Activated T-cell treated with anti-CD3 and anti-CD28 coated beads for 48 hours (primary cell): Measurements from ENCODE around the gene IGF1R.

Experiments
- DNase-seq: peaks from one replicate; pipeline ENCODE4 v3.0.0-alpha.2; 2020; ENCODE audit warnings: low read depth

IGF1R gene

DNA sequence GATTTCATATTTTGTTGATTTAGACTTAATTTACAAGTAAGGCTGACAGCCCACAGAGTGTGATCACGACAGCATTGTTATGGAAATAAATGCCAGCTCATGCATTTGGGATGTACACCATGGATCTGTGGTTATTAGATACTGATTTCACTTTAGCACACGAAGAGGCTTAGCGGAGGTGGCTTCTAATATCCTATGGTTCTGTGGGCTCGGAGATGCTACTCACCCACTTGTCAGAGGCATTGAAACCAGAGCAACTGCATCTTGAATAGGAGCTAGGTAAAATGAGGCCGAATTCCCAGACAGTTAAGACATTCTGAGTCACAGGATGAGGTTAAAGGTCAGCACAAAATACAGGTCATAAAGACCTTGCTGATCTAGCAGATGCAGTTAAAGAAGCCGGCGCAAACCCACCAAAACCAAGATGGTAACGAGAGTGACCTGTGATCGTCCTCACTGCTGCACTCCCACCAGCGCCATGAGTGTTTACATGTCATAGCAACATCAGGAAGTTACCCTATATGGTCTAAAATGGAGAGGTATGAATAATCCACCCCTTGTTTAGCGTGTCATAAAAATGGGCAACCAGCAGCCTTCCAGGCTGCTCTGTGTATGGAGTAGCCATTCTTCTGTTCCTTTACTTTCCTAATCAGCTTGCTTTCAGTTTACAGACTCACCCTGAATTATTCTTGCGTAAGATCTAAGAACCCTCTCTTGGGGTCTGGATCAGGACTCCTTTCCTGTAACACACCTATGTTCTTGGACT is 241.8 kb downstream of the IGF1R start:
- DNase-seq = no peak

DNA sequence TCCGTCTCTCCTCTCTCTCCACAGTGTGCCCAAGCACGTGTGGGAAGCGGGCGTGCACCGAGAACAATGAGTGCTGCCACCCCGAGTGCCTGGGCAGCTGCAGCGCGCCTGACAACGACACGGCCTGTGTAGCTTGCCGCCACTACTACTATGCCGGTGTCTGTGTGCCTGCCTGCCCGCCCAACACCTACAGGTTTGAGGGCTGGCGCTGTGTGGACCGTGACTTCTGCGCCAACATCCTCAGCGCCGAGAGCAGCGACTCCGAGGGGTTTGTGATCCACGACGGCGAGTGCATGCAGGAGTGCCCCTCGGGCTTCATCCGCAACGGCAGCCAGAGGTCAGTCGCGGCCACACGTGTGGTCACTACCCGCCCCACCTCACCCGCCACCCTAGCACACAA is 243.0 kb downstream of the IGF1R start:
- no peak for DNase-seq

DNA sequence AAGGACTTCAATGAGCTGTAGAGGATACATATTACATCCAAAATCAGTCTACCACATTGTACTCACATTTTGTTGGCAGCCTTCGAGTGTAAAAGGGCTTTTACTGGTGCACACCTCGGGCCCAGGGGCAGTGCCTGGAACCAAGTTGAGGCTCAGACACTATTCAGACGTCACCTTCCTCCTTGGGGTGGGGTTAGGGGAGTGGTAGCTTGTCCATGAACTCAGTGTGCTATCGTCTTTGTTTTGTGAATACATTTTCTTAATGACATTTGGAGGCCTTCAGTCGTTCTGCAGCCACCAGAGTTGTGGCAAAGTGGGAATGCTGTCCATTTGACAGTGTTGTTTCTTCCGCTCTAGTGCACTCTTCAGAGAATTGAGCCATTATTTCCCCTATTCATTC is 245.1 kb downstream of the IGF1R start:
- DNase-seq = no peak

DNA sequence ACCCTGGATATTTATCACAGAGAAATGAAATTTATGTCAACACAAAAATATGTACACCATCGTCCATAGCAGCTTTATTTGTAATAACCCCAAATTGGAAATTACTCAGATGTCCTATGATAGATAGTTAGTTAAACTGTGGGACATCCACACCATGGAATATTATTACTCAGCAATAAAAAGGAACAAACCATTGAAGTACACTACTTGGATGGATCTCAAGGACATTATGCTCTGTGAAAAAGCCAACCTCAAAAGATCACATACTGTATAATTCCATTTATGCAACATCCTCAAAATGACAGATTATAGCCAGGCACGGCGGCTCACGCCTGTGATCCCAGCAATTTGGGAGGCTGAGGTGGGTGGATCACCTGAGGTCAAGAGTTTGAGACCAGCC is 246.0 kb downstream of the IGF1R start:
- DNase-seq = no peak

DNA sequence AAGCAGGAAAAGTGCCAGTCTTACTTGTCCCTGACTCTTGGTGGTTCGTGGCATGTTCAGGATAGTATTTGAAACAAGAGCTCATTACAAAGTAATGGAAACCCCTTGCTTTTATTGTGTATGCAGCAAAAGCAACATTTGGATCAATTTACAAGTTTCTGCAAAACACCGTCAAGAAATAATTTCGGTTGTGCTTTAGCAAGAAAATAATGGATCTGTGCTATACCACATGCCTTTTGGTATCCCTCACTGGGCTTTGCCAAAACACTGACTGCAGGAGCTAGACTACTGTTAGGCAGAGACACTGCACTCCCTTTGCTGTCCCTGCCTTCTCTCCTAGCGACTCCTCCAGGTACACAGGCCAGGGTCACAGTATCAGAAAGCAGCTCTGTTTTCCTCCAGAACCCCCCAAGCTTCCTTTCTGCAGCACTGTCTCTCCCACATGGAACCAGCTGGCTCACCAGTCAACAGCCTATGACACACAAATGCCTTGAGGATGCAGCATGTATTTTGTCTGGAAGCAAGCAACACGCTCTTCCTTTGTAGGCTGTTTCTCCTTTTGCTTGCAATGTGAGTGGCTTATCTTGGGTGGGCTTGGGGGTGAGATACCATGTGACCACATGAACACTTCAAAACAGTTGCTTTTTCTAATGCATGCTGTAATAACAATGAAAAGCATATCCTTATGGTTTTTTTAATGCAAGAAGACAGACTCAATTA is 247.8 kb downstream of the IGF1R start:
- DNase-seq = no peak

DNA sequence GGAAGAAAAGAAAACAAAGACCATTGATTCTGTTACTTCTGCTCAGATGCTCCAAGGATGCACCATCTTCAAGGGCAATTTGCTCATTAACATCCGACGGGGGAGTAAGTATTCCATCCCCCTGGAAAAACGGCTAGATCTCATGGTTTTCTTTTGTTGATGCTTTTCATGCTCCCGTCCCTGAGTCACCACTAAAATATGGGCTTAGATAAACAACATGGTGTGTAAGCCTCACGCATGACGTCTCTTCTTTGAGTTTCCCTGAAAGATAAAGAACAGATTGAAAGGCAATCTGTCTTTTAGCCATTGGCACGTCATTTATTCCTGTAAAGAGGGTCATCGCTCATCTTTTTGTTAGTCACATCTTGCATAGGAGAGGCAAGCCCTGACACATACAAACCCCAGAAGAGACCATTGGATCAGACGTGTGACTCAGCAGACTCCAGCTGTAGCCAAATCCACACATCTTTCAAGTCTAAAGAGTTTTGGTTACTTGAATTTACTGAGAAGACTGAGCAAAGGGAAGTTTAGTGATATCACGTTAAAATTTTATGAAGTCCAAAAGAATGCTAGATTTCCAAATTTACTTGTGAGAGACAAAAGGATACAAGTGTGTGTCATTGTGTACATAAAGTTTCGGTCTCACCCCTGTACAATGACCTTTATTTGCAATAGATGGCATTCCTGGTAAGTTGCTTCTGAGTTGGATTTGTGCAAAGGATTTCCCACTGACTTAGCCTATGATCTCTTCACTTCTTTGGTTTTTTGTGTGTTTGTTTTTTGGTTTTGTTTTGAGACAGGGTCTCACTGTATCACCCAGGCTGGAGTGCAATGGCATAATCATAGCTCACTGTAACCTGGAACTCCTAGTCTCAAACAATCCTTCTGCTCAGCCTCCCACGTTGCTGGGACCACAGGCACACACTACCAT is 248.7 kb downstream of the IGF1R start:
- DNase-seq = no peak

DNA sequence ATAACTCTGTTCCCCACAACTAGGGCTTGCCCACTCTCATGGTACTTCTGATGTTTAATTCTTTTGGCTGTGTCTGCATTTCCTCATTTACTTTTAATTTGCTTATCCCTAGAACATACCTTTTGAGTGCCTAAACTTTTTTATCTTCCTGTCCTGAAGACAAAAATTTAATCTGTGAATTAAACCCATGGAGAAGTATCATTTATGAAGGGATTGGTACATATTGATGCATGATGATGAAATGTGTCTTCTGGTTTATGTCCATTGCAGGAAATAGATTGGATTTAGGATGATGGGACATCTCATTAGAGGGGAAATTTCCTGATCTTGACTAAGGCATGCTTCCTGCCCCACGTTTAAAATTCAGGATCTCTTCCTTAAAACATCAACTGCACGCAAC is 249.8 kb downstream of the IGF1R start:
- no peak for DNase-seq

DNA sequence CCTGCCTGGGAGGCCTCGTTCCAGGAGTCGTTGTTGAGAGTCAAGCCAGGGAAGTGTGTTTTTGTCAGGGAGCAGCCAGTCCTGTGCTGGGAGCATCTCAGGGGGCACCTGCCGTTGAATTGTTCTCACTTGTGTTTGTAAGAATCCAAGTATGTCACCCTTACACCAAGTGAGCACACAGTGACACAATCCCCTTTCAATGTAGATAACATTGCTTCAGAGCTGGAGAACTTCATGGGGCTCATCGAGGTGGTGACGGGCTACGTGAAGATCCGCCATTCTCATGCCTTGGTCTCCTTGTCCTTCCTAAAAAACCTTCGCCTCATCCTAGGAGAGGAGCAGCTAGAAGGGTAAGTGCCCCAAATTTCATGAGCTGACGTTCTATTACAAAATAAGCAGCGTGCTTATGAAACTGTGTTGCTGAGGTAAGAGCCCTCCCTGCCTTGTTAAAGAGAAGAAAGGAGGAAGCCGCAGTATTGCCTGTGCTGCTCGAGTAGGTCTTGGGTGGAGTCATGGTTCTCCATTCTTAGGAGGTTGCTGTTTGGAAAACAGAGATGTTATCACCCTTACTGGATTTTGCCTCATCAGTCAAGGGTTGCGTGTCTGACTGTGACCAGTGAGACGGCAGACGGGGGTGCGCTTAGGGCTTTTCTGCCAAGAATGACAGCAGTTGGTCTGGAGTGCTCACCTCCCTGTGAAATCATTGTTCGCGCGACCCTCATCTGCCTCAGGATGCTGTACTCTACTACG is 251.1 kb downstream of the IGF1R start:
- no peak for DNase-seq

DNA sequence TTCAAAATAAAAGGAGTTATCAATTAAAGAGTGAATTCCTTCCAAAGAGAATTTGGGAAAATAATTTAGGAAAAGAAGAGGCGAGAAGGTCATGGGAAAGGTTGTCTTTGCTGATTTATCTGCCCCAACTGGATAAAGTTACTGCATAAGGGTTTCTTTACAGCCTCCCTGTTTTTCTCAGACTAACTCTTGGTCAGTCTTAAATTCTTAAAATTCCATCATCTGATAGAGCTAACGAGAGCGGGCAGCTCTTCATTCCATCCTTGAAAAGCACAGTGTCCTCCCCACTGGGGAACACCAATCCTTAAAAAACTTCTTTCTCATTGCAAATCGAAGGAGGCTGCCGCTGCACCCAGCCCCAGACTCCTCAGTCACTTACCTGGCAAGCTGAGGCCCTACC is 252.0 kb downstream of the IGF1R start:
- DNase-seq = no peak

DNA sequence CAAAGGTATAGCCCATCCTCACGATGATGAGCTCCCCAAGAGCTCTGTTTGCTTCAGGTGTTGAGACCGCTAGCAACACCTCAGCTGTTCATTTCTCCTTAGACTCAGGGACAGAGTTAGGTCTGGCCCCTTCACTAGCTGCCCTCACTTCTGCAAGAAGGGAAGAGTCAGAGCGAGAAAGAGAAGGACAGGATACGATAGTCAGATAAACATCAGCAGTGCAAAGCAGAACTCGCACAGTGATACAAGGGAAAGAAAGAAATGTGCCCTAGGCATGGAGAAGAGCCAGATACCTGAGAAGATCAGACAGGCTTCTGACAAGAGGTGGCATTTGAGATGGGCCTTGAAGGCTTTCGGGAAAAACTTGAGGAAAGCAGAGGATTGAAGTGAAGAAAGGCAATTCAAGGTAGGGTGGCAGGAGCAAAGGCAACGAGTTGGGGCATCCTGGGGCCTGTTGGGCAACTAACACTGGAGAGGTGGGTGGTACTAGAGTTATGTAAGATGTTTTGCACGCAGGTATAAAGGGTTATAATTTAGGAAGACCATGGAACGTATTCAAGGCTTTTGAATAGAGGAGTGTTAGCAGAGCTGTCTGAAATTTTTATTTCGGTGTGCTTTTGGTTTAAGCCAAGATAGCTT is 253.2 kb downstream of the IGF1R start:
- DNase-seq = no peak

DNA sequence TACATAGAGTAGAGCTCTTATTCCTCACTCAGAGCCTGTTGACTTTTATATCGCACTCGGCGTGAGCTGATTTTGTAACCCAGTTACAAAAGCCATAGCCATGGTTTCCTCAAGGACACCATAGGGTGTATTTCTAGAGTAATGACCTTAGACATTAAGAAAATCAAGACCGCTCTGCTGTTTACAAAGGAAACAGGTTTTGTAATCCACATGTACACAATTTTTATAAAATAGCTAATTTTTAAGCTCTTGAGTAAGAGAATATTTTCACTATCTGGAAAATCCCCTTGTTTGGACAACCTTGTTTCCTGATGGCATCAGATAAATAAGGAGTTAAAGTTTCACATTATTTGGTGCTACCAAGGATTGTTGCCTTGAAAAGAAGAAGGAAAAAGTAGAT is 254.6 kb downstream of the IGF1R start:
- DNase-seq = no peak

DNA sequence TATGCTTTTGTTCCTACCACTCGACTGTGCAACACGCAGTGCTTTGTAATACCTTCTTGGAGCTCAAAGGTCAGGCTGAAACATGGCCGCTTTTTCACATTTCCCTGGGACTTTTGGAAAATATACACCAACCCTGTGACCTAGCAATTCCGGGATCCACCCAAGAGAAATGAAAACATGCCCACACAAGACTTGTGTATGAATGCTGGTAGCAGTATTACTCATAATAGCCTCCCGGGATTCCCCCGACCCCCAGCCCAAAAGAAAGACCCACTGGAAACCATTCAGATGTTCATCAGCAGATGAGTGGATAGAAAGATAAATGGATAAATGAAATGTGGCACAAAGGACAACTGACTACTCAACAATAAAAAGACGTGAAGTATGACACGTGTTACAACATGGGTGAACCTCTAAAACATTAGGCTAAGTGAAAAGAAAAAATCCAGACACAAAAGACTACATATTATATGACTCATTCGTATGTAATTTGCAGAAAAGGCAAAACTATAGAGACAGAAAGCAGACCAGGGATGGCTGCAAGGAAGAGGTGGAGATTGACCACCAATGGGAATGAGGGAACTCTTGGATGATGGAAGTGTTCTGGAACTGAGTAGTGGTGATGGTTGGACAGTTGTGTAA is 255.2 kb downstream of the IGF1R start:
- DNase-seq = no peak

DNA sequence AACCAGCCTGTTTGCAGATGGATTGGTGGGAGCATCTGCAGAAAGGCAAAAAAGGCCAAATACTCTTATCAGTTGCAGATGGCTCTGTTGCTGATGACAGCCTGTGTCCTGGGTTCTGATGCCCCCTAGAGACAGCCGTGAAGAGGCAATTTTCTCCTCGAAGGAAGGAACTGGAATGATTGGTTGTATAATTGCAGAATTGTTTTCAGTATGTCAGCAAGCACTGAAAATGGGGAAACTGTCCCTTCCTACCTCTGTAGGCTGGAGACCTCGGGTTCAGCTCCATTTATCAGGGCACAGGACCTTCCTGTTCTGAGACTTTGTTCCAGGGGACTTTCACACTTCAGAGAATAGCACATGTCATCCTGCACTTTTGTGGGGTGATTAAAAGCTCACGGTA is 256.2 kb downstream of the IGF1R start:
- DNase-seq = no peak

DNA sequence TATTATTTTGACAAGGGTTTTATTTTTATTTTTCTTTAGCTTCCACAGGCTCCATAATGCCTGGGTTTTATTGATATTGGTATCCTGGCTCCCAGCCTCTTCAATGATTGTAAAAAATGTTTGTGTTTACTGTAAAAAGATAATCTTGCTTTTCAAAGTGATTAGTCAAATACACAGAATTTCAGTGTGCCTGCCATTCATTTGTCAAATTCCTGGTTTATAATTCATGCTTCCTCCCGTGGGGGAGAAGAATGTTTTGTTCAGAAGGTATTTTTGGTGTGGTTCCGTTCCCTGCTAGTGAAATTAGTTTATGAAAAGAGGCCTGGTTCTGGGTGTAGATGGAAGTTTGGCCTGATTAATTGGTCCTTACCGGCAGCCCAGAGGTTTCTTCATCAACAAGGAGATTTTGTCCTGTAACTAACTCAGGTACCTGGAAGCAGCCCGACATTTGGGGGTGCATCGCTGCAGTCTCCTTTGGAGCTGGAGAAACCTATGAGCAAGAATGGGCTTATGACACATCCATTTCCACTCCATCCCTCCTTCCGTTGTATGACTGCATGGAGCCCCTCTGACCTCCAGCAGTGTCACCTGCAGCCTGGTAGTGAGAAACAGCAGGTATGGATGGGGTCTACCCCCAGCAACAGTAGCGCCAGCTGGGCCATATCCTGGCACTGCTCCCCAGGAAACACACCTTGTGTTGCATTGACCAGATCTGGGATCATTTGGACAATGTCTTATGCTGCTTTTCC is 257.8 kb downstream of the IGF1R start:
- no peak for DNase-seq

DNA sequence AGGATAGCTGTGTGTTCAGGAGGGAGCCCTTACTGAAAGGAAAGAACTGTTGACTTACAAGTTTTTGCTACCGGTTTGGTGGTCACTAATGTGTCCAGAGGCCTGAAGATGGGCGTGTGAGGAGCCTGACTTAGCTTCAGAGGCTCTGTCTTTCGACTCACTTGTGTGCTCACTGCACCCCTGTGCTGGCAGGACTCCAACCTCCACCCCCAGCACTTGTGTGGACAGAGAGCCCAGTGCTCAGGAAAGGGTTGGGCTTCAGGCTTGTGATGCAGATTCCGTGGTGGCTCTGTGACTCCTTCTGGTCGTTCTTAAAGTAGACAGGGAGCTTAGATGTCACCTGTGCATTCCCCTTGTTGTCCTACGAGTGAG is 258.4 kb downstream of the IGF1R start:
- DNase-seq = no peak

DNA sequence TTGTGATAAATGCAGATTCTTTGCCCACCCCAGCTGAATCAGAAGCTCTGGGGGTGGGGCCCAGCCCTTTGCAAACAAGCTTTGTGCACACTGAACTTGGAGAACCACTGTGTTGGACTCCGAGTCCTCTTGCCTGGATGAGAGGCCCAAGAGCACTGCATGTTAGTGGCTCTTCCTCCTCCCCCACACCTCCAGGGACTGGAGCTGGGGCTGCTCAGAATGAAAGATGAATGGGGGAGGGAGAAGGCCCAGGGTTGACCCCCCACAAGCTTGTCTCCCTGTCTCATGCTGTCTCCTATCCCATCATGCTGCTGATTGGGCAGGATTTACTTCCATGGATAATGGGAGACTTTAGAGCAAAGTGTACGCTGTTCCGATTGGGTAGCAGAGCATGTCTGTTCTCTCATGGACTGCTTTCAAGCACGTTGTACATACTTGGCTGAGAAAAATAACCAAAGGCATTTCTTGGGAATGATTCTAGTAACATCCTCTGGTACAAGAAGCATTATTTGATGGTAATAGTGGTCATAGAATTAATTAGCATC is 259.7 kb downstream of the IGF1R start:
- no peak for DNase-seq

DNA sequence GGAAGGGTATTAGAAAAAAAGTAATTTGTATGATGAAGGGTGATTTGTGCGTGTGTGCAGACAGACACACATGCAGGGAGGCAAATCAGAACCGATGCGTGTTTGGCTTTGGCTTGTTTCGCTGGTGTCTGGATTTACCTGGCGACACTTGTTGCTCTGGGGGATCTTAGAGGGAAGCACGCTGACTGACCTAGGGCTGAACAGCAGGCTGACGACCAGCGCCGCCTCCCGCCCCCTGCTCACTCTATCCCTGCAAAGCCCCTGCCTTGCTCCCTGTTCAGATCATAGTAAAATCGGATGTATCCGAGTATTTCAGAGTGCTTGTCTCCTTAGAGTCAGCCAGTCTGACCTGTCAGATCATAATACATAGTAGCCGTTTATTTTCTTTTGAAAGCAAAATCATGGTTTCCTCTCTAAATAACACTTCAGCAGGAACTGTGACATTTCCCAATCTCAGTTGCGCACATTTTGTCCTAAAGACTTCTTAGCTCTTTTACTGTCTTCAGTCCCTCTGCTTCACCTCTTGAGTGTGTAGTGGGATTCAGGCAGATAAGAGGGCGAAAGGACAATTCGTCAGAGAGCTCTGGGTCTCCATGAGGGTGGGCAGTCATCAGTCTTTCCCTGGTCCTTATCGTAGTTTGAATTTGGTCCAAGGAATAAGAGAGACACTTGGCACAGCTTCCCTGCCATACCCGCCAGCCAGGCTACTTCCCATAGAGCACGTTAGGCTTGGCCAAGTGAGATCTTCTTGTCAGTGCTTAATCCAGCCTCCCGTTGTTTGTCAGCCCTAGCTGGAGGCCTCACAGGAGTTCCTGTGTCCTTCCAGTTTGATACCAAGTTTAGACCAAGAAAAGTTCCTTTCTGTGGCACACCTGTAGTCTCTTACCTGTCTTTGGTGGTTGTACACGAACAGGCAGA is 261.9 kb downstream of the IGF1R start:
- no peak for DNase-seq

DNA sequence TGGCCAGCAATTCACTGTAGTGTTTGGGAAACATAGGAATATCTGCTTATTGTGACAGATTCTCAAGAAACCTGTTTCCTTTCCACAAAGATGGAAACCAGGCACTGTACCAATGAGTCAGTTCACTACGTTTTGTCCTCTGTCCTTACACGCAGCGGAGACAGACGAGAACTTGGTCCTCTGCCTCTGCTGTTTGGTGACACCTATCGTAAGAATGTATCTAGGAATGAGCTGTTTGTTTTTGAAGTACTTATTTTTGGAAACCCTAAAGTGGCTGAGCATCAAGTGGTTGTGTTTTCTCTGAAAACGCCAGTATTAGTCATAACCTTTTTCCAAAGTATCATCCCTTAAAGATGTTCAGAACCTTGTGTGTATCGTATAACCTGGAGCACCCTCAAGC is 266.3 kb downstream of the IGF1R start:
- no peak for DNase-seq

DNA sequence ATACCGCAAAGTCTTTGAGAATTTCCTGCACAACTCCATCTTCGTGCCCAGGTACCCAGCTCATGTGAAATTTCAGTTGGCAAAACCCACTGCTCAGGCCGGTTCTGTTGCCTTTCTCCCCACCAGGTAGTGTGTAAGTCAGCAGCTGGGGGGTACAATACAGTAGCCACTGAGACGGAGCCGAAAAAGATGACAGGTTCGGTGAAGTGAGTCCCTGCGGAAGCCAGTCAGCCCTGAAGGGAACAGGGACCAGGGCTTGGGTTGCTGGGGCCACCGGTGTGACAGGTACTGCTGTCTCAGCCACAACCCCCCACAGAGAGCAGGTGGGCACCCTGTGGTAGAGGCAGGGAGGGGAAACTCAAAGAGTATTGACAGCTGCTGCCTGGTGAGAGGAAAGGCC is 268.5 kb downstream of the IGF1R start:
- DNase-seq = no peak
